CD4-positive, alpha-beta T cell treated with Interleukin-6 for 4 hours (primary cell): Measurements from ENCODE around the gene ASB3.
"Not testable (repeated sequence)": the region's sequence is repeated elsewhere in the genome, so short reads cannot be mapped to it uniquely, and the experiment has no call there.

Experiments
- DNase-seq: peaks from one replicate; pipeline ENCODE4 v3.0.0-alpha.2; 2020; ENCODE audit warnings: mixed read lengths

The ASB3 gene

DNA sequence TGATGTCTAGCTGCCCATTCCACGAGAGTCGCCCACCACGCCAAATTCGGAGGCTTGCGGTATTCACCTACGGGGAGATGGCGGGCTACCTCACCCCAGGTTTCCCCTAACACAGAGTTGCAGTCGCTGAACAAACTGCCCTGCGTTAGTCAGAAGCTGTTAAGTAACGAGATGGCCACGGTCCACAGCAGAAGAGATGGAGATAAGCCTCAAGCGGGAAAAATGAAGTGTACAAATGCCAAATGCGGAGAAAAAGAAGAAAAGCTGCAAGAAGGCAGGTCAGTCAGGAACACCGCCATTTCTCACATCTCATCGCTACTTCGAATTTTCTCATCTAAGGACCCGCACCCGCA lies 425 bp downstream of the ASB3 start:
- peak; percentile 19 for DNase-seq

DNA sequence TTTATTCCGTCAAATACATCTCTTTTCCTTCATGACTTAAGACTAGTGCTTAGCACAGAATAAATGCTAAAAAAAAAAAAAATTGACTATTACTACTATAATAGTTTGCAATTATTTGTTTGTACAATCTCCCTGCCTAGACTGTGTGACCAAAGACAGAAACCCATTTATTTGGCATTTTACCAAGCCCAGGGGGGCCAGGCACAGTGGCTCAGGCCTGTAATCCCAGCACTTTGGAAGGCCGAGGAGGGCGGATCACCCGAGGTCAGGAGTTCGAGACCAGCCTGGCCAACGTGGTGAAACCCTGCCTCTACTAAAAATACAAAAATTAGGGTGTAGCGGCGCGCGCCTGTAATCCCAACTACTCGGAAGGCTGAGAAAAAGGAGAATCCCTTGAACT lies 1.4 kb downstream of the ASB3 start:
- DNase-seq: no peak

DNA sequence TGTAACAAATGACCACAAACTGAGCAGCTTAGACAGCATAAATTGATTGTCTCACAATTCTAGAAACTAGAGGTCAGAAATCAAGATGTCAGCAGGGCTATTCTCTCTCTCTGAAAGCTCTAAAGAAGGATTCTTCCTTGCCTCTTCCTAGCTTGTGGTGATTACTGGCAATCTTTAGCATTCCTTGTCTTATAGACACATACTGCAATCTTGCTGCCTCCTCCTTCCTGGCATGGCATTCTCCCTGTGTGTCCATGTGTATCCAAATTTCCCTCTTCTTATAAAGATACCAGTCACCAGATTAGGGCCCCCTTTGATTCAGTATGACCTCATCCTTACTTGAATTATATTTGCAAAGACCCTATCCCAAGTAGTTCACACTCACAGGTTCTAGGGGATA lies 2.3 kb downstream of the ASB3 start:
- no peak for DNase-seq

DNA sequence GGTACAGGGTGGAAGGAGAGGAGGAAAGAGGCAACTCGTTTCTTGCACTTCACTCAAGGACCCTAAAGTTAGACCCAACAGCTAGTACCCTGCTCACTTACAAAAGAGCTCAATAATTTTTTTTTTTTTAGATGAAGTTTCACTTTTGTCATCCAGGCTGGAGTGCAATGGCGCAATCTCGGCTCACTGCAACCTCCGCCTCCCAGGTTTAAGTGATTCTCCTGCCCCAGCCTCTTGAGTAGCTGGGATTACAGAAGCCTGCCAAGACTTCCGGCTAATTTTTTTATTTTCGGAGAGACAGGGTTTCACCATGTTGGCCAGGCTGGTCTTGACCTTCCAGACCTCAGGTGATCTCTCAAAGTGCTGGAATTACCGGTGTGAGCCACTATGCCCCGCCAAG lies 4.1 kb downstream of the ASB3 start:
- DNase-seq: no peak

DNA sequence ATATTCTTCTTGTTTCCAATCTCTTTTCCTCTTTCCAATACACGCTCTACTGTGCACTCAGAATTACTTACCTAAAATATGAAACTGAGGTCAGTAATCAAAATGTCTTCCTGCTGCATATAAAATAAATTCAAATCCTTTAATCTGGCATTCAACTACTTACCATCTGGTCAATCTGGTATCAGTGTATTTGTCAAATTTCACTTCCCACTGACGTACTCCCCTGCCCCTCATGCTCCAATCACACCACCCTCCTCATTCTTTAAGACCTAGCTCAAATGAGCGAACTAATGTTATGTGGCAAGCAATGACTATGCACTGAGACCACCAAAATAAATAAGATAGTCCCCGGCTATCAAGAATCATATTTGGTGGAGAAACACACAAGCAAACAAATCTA lies 6.7 kb downstream of the ASB3 start:
- no peak for DNase-seq

DNA sequence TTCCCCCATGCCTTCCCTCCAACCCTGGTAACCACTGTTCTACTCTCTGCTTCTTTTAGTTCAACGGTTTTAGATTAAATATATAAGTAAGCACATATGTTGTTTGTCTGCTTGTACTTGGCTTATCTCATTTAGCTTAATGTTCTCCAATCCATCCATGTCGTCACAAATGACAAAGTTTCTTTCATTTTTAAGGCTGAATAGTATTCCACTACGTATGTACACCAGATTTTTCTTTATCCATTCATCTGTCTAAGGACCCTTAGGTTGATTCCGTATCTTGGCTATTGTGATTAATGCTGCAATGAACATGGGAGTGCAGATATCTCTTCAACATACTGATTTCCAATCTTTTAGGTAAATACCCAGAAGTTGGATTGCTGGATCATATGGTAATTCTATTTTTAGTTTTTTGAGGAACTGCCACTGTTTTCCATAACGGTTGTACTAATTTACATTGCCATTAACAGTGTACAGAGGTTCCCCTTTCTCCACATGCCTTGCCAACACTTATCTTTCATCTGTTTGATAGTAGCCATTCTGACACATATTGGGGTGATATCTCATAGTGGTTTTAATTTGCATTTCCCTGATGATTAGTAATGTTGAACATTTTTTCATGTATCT lies 8.1 kb downstream of the ASB3 start:
- no peak for DNase-seq

DNA sequence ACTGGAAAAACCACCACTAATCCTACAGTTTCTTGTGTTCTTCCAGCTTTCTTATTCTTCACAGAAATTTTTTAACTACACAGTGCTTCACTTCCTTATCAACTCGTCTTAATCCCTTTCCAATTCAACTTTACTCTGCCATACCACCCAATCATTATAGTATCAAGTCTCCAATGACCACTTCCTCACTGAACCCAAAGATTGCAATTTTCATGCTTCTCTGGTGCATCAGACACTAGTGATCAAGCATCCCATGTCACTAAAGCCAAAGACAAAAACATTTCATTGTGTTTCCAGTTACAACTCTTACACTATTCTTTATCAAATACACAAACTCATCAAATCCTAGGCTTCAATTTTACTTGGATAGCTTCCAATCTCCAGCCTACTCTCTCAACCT lies 9.6 kb downstream of the ASB3 start:
- no peak for DNase-seq

DNA sequence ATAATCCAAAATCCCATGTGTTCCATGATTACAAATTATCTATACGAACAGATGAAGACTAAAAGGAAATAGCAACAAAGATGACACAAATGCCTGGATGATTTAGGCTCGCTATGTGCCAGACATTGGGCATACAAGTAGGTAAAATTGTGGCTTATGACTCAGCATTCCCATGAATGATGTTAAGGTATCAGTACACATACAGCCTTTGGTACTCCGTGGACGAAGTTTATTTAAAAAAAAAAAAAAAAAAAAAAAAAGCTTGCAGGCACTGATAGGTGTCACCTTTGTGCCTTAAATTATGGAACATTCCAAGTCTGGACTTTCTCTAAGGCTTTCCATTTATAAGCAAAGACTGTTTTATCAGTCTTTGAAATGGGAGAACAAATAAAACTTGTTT lies 16.5 kb downstream of the ASB3 start:
- DNase-seq: no peak

DNA sequence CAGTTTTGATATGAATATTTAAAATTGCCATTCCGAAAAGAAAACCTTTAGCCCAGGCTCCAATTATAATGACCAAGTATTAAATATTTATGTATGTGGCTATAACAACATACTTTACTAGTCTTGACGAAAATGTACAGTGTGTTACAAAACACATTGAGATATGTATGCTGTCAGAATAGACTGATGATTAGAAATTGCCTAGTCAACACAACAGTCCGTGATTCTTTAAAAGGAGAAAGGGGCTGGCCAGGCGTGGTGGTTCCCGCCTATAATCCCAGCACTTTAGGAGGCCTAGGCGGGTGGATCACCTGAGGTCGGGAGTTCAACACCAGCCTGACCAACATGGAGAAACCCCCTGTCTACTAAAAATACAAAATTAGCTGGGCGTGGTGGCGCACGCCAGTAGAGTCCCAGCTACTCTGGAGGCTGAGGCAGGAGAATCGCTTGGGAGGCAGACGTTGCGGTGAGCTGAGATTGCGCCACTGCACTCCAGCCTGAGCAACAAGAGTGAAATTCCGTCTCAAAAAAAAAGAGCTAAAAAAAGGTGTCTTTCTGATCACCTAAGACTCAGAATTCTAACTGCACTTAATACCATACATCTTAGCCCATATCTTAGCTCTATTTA lies 17.3 kb downstream of the ASB3 start:
- no peak for DNase-seq

DNA sequence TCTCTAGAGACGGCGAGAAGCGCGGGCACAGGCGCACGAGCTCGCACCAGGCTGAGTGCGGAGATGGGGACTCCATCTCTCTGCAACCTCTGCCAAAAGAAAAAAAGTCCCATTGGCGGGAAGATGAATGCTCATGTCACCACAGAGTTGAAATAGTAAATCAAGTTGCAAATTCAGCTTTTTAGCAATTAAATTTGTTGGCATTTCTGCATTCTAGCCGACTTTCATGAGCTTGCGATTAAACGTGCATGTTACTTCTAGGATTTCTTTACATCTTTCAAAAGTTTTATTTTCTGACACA lies 18.6 kb downstream of the ASB3 start:
- DNase-seq: no peak

DNA sequence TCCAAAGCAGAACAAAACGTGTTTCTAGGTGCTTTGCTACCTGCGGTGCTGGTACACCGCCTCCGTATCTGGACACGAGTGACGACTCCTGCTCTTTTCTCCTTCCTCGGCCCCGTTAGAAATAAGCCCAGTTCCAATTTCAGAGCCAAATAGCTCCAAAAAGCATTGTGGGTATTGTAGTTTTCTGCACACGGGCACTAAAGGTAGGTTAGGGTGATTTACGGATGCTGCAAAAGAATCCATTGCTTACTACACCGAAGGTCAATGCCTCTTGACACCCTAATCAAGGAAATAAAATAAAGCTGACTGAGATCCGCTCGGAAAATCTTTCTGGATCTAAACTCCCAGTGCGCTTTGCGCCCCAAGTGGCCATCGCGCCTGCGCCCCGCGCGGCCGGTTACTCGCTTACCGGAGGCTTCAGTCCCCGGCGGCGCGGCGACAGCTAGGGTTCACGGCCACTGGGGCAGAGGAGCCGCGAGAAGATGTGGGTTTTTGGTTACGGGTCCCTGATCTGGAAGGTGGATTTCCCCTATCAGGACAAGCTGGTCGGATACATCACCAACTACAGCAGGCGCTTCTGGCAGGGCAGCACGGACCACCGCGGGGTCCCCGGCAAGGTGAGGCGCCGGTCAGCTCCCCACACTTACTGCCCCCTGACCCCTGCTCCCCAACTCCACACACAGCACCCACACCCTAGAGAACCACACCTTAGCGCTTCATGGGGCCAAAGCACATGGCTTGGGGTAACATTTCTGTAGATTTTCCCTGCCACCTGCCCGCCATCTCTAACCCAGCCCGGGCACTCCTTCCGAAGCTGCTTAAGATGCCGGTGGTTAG lies 19.1 kb downstream of the ASB3 start, which contains the start of gene CHAC2:
Gene CHAC2, plus strand, starts transcription at position 400 of the 837 bp plus-strand sequence. Its CDS starts 83 bp downstream, at position 483.
- peak; percentile 85 for DNase-seq

DNA sequence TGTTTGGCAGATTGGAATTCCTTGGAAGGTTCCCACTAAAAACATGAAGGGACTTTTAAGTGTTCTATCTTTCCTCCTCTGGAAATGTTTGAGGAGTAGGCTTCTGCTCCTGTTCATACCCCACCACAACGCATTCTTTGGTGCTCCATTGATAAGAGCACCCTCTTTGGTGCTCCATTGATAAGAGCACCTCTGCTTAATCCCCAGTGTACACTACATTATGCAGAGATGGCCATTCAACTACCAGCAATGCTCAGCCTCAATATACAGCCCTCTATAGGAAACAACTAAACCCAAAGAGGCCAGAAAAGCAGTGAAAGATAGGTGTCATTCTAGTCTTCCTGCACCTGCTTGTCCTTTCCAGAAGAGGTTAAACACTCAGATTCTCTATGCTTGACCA lies 21.0 kb downstream of the ASB3 start:
- DNase-seq: no peak

DNA sequence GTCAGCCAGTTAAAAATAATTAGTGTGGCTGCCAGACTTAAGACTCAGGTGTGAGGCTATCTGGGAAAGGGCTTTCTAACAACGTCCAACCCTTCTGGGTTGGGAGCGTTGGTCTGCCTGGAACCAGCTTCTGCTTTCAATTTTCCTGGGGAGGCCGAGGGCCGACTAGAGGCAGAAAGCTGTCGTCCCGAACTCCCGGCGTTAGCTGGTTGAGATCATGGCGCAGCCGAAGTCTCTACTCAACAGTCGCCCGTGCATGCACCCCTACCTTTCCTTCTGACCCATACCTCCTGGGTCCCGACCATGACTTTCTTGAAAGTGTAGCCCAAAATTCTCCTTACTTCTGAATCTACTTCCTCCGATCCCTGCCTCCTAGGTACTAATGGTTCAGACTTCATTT lies 29.5 kb downstream of the ASB3 start:
- DNase-seq: not testable (repeated sequence)

DNA sequence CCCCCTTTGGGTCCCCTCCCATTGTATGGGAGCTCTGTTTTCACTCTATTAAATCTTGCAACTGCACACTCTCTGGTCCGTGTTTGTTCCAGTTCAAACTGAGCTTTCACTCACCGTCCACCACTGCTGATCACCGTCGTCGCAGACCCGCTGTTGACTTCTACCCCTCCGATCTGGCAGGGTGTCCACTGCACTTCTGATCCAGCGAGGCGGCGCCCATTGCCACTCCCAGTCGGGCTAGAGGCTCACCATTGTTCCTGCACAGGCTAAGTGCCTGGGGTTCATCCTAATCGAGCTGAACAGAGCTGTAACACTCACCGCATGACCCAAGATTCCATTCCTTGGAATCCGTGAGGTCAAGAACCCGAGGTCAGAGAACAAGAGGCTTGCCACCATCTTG lies 30.1 kb downstream of the ASB3 start:
- no peak for DNase-seq

DNA sequence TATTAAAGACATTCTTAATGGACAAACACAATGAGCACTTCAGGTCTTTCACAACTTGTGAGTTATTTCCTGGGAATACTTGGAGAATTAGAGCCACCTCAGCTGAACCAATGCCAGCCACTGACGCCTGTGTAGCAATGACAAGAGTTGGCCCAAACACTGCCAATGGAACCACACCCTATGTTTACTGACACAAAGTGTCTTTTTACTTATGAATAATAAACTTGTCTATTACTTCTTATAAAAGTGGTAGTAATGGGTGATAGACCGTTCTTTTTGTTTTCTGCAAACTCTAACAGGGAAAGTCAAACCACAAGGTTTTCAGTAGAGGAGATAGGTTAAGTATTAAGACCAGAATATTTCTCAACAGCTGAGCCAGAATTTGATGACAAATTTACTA lies 31.6 kb downstream of the ASB3 start:
- DNase-seq: no peak

DNA sequence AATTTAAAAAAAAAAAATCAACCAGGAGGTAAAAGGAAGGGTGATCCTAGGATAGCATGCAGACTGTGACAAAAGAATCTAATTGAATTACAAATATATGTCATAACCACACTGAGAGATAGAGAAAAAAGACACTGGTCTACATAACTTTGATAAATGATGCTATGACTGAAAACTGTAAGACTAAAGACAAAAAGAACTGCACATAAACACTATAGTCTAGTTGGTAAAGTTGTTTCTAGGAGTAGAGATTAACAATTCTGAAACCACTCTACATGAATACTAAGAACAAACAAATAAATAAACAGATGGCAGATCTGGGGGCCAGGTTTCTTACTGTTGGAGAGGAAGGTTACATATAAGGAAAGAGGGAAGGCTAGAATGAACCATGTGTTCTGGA lies 33.7 kb downstream of the ASB3 start:
- DNase-seq: no peak

DNA sequence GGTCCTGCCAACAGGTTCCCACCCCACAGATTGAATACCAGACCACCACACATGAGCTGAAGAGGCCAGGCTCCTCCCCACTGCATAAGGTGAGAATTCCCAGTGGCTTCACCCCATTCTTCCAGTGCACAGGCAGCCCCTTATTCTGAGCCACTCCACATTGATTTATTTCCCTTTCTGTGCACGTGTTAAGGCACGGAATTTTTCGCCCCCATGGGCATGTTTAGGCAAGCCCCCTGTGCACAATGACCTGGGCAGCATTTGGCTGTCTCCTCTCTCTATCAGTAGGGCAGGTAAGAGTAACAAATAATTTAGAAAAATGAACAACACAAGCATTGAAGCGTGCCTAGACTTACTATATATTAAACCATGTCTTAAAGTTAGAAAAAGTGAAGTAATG lies 34.4 kb downstream of the ASB3 start:
- DNase-seq: no peak

DNA sequence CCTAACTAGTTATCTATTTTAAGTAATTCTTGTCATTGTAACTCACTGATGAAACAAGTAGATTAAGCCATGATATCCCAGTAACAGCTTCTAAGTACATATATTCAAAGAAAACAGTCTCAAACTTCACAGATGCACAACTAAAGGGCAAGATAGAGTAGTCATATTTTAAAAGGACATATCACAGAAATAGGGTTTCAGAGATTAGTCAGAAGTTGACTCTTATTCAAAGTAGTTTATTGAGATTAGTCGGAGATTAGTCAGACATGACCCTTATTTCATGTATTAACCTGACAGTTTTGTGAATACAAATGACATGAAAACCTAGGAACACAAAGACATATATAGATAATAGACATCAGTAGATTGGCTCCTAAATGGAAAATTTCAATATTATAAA lies 35.0 kb downstream of the ASB3 start:
- no peak for DNase-seq

DNA sequence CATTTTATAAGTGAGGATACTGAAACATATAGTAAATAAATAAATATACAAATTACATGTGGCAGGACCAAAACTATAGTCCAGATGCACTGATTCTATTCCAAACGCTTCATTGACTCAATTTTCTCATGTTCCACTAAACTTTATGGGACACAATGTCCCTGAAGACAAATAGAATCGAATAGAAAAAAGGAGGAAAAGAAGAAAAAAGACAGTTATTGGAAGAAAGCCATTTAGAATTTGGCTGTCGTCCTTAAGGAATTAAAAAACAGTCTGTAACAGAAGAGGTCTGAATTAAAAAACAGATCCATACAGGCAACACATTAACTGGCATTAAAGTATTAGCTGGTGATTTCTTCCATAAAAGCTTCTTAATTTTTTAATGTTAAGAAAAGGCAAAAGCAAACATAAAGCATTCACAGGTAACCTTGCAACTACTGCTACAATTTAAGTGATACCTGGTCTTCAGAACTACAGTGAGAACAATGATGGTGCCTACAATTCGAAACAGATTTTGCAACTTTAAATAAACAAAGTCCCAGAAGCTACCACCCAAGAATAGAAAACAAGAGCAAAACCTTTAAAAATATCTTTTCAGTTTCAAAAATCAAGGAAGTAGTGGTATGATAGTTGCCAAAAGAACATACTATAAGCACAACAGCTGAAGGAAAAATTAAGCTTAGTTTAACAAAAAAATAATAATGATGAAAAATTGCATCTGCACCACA lies 36.5 kb downstream of the ASB3 start:
- DNase-seq: no peak

DNA sequence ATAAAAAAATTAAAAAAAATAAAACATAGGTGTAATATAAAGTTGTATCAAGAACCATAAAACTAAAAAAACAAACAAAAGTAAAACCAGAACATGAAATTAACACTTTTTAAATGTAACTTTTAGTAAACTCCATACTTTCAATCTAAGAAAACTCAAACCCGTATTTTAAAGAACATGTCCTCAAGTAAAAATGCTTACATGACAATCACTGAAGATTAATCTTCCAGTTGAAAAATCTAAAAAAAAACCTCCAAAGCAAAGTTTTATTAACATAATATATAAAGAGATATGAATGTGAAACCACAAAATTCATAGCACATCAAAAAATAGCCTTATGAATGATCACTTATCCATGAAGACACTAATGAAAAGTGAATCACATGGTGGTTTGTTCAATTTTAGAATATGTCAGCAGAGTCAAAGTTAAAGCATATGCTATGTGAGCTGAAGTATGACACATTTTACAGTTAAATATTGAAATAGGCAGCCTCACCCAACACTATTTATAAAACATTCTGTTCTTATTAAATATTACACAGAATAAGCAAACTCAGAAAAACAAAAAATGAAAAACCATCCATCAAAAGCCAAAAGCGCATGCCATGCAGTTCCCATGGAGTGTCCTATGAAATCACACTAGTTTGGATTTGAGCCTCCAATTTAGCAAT lies 42.2 kb downstream of the ASB3 start:
- no peak for DNase-seq

DNA sequence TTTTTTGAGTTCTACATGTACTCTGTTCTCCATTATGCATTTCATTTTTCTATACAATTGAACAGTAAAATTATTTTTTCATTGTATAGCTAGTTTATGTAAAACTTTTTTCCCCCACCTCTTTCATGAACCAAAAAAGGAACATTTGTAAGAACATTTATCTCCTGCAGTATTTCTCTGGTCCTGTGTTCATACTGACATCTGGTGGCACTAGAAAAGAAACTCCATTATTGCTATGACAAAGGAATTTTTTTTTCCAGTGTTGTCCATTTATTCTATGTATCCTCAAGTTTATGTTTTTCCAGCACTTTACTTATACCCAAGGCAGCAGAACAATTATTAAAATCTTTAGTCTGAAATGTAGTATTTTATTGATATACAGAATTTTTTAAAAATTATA lies 46.6 kb downstream of the ASB3 start:
- no peak for DNase-seq

DNA sequence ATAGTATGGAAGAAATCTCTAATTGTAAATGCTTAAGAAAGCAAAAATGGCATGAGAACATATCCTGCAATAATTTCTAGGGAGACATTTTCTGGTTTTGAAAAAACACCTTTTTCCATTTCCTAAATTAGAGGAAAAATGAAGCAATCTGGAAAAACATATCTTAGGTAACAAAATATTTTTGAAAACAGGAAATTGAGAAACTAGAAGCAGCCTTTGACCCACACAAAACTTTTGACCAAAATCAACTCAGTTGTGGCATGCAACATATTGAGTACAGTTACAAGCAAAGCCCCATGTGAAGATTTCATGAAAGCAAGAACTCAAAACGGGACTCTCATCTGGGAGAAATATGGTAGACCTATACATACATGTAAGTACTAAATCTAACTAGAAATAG lies 47.7 kb downstream of the ASB3 start:
- no peak for DNase-seq

DNA sequence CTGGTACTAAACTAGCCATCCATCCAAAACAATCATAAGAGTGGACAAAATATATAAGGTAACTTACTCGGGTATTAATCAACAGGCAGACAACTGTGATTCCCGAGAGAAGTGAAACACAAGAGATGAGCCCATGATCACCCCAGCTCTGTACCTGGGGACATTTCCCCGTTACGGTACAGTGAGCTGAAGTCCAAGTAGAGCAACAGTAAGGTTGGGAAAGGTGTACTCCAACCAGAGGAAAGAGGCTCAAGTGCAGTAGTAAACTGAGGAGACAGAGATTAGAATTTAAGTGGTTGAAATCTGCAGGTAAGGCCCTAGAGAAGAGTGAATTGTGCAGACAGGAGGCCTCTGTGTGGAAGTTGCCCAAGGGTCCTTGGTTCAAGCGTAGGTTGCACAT lies 49.7 kb downstream of the ASB3 start:
- DNase-seq: no peak
